GM12878 (cell line): ENCODE data around the gene ANGPTL4. TPM values are rescaled to one million over a fixed set of nuclear protein-coding genes. Genes with fewer than 3 reads are reported as not detected.

Source experiments
- ATAC-seq: fragments of 200-7000 bp; cut with Tn5 transposase; 3 replicates; pipeline ENCODE4 v1.9.1; 2020; ENCODE audit warnings: mild to moderate bottlenecking, moderate library complexity
- BruUV-seq: library from RNA; stranded (reverse); fragments of 400-500 nt; replicated peaks from 2 replicates; lab custom pipeline; 2021; lab: Mats Ljungman, UMichigan
- CTCF ChIA-PET: fragments of 300-600 bp; sonication (Branson Sonifier 250); formaldehyde crosslinking; extraction: SDS; loops from one replicate; lab custom pipeline; 2021; ENCODE audit warnings: inconsistent platforms; lab: Yijun Ruan, JAX
- POLR2A ChIA-PET: fragments of 350-600 bp; formaldehyde crosslinking; extraction: SDS; loops from one replicate; lab custom pipeline; 2021; ENCODE audit warnings: inconsistent platforms; lab: Charles Lee
- RAD21 ChIA-PET: fragments of 300-600 bp; sonication (Branson Sonifier 250); formaldehyde crosslinking; loops from one replicate; lab custom pipeline; 2023; ENCODE audit warnings: antibody characterized with exemption; ENCODE audit not compliant: unreplicated experiment; lab: Charles Lee
- SMC1A ChIA-PET: fragments of 300-600 bp; sonication (Branson Sonifier 250); formaldehyde crosslinking; loops from one replicate; lab custom pipeline; 2023; ENCODE audit not compliant: unreplicated experiment, uncharacterized antibody; lab: Charles Lee
- DNase-seq: peaks from one replicate; pipeline ENCODE4 v3.0.0-alpha.2; 2011; ENCODE audit warnings: low read depth, low spot score
- FAIRE-seq: peaks from 3 replicates; lab custom pipeline; 2011; peaks lifted over from hg19 to GRCh38; lab: Jason Lieb, UNC
- H2AFZ ChIP-seq: 2 replicates; pipeline ENCODE4 v1.6.0; 2011; ENCODE audit warnings: low read depth, low read length, control low read depth; ENCODE audit not compliant: control insufficient read depth
- H3K27ac ChIP-seq: 2 replicates; pipeline ENCODE4 v1.5.1; 2011; ENCODE audit warnings: control low read depth; ENCODE audit not compliant: control insufficient read depth, insufficient read depth
- H3K27me3 ChIP-seq, 2 experiments: replicated peaks in 1 of 2; 2 replicates each; pipeline versions ENCODE4 v1.6.0 to v1.6.1; 2011; ENCODE audit warnings: low read length in 1 of 2; ENCODE audit not compliant: control insufficient read depth in 2 of 2, insufficient read depth in 2 of 2
- H3K36me3 ChIP-seq, 2 experiments: 2 replicates each; pipeline ENCODE4 v1.5.1; 2011; ENCODE audit warnings: low read length in 1 of 2; ENCODE audit not compliant: control insufficient read depth in 2 of 2, insufficient read depth in 2 of 2
- H3K4me1 ChIP-seq: 2 replicates; pipeline ENCODE4 v1.6.1; 2011; ENCODE audit warnings: mild to moderate bottlenecking, low read length, moderate library complexity, mixed read lengths; ENCODE audit not compliant: control insufficient read depth, insufficient read depth
- H3K4me2 ChIP-seq: 2 replicates; pipeline ENCODE4 v1.6.0; 2011; ENCODE audit warnings: control low read depth; ENCODE audit not compliant: control insufficient read depth, insufficient read depth
- H3K4me3 ChIP-seq: fragments of 200-600 bp; sonication (generic); 2 replicates; pipeline ENCODE4 v1.5.1; 2016
- H3K79me2 ChIP-seq: 2 replicates; pipeline ENCODE4 v1.6.0; 2011; ENCODE audit warnings: low read length; ENCODE audit not compliant: control insufficient read depth, insufficient read depth
- H3K9ac ChIP-seq: 2 replicates; pipeline ENCODE4 v1.8.0; 2011; ENCODE audit warnings: low read length, control low read depth, mixed read lengths; ENCODE audit not compliant: control insufficient read depth, insufficient read depth
- H3K9me3 ChIP-seq: replicated peaks from 3 replicates; pipeline ENCODE4 v1.5.1; 2011; ENCODE audit warnings: mild to moderate bottlenecking, low read length; ENCODE audit not compliant: control insufficient read depth, insufficient read depth
- H4K20me1 ChIP-seq: 2 replicates; pipeline ENCODE4 v1.6.0; 2011; ENCODE audit not compliant: control insufficient read depth, insufficient read depth
- CREM ChIP-seq: IDR thresholded peaks from 2 replicates; pipeline ENCODE4 v1.6.1; 2014; ENCODE audit warnings: antibody characterized with exemption, low read depth
- E2F8 ChIP-seq: fragments of 450-650 bp; IDR thresholded peaks from 2 replicates; pipeline ENCODE4 v1.6.1; 2018; ENCODE audit warnings: mild to moderate bottlenecking, low read depth, moderate library complexity; ENCODE audit not compliant: partially characterized antibody
- FOXK2 ChIP-seq: fragments of 450-650 bp; IDR thresholded peaks from 2 replicates; pipeline ENCODE4 v1.6.1; 2017; ENCODE audit warnings: mild to moderate bottlenecking, moderate library complexity
- HSF1 ChIP-seq: fragments of 150-350 bp; IDR thresholded peaks from 2 replicates; pipeline ENCODE4 v1.6.1; 2014; ENCODE audit warnings: mild to moderate bottlenecking, low read depth, low read length
- IRF5 ChIP-seq: fragments of 450-650 bp; IDR thresholded peaks from 2 replicates; pipeline ENCODE4 v1.6.1; 2017; ENCODE audit warnings: borderline replicate concordance
- MEF2B ChIP-seq: fragments of 450-650 bp; IDR thresholded peaks from 2 replicates; pipeline ENCODE4 v1.6.1; 2018; ENCODE audit warnings: mild to moderate bottlenecking, moderate library complexity; ENCODE audit not compliant: partially characterized antibody, poor library complexity, severe bottlenecking
- POLR2A ChIP-seq: IDR thresholded peaks from 2 replicates; pipeline ENCODE4 v1.6.1; 2011; ENCODE audit warnings: low read depth, mild to moderate bottlenecking, low read length
- RAD51 ChIP-seq: fragments of 450-650 bp; IDR thresholded peaks from 2 replicates; pipeline ENCODE4 v1.6.1; 2016; ENCODE audit warnings: moderate library complexity, mild to moderate bottlenecking, inconsistent platforms
- SIN3A ChIP-seq: IDR thresholded peaks from 2 replicates; pipeline ENCODE4 v1.6.1; 2012; ENCODE audit warnings: low read depth, low read length, improper control_type of control experiment
- ZBTB33 ChIP-seq: fragments of 450-650 bp; IDR thresholded peaks from 2 replicates; pipeline ENCODE4 v1.6.1; 2017; ENCODE audit warnings: mild to moderate bottlenecking
- ZNF622 ChIP-seq: fragments of 450-650 bp; IDR thresholded peaks from 2 replicates; pipeline ENCODE4 v1.6.1; 2017; ENCODE audit warnings: mild to moderate bottlenecking, inconsistent platforms
- WGBS: methylation state at CpG from one replicate; pipeline ENCODE4 v1.1.6; 2016; ENCODE audit warnings: low lambda C conversion rate; ENCODE audit not compliant: insufficient replicate concordance, insufficient coverage; ENCODE audit errors: missing lambda C conversion rate; 5-methylcytosine and 5-hydroxymethylcytosine counted together
- in situ Hi-C: fragments of 300-500 bp; cut with MboI; formaldehyde crosslinking; loops from 9 replicates; pipeline ENCODE4 v1.14.3; 2018; ENCODE audit warnings: mixed read lengths
- intact Hi-C: fragments of 100-400 bp; cut with micrococcal nuclease; formaldehyde crosslinking; loops from one replicate; pipeline ENCODE4 v1.14.2; 2022; ENCODE audit not compliant: unreplicated experiment
- polyA plus RNA-seq, 11 experiments: library from polyadenylated mRNA; depleted of rRNA in 4 of 11; unstranded in 6 of 11; stranded (reverse) in 5 of 11; fragments of >200 nt; fragmentation: Nextera tagmentation in 4 of 11; fragmentation: Illumina TruSeq in 1 of 11; extraction: Ambion mirVana in 4 of 11; extraction: Trizol in 1 of 11; gene quantifications; 1 replicate in 1 of 11; 2 replicates in 10 of 11; pipeline versions ENCODE4 v1.2.1 to v1.2.3, GENCODE V29; 2011 to 2016; ENCODE audit warnings: inconsistent platforms in 2 of 11, missing spikeins in 2 of 11, low read depth in 1 of 11
- total RNA-seq, 4 experiments: library from RNA; depleted of rRNA in 3 of 4; stranded (reverse); fragments of >200 nt in 3 of 4; fragmentation: Illumina TruSeq in 1 of 4; extraction: Trizol in 1 of 4; gene quantifications; 2 replicates each; pipeline versions ENCODE4 v1.2.1 to v1.2.3, GENCODE V29; 2013 to 2021
- TF ChIP-seq, protein P1 (sequence below), 3 experiments: IDR thresholded peaks in 2 of 3; conservative IDR thresholded peaks in 1 of 3; 2 replicates each; pipeline ENCODE4 v1.5.1; 2011; ENCODE audit warnings: low read depth in 3 of 3, low read length in 3 of 3, mild to moderate bottlenecking in 3 of 3, control low read depth in 2 of 3, moderate library complexity in 2 of 3, inconsistent platforms in 1 of 3, mixed read lengths in 1 of 3; ENCODE audit not compliant: control insufficient read depth in 2 of 3, insufficient read depth in 1 of 3; ENCODE audit errors: extremely low read depth in 1 of 3

Gene ANGPTL4
- total and polyA plus RNA-seq, 10 of the 15 experiments (the other 5 are each of a cell fraction or from before 2014, with no cell fraction given) = 0.45 TPM; not detected in 9

DNA sequence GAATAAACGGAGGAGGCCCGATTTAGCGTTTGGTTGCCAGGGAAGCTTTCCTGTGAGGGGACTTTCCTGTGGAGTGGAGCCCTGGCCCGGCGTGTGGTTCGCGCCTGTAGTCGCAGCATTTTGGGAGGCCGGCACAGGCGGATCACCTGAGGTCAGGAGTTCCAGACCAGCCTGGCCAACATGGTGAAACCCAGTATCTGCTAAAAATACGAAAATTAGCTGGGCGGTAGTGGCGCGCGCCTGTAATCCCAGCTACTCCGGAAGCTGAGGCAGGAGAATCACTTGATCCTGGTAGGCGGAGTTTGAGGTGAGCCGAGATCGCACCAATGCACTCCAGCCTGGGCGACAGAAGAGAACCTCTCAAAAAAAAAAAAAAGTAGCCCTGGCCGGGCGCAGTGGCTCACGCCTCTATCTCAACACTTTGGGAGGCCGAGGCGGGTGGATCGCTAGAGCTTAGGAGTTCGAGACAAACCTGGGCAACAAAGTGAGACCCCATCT, 27.8 kb upstream of the ANGPTL4 start:
- Histone ChIP-seq H3K79me2 (no peaks in the 10 kb centered on the region), H4K20me1 (no peaks in the 10 kb centered on the region), H3K27ac (no peak overlapping the region), H3K4me3 (no peak overlapping the region), H3K9me3 (no peaks in the 10 kb centered on the region), H3K27me3 (peaks cover 2 to 5% of the 10 kb centered on the region in 2 experiments; a peak in 3 of 4 replicates), H3K36me3 (no peaks in the 10 kb centered on the region), H3K9ac (no peak overlapping the region), H2AFZ (peak overlapping the region; percentile 15; the same call in 1 of the 2 replicates), H3K4me2 (peak overlapping the region; percentile 50), H3K4me1 (peaks cover 2% of the 10 kb centered on the region; the same call in 1 of the 2 replicates)
- no peak for DNase-seq
- in situ Hi-C loops (no loop called here), intact Hi-C loops (no loop called here)
- ATAC-seq = no peak
- no peak for FAIRE-seq
- BruUV-seq = no TSS peak
- ChIA-PET RAD21 (no interaction called here), SMC1A (interaction anchor here (1.4 kb wide), 1 partner anchor 12 kb away, joined by 3 read pairs; no protein-coding TSS in a partner anchor), POLR2A (no interaction called here), CTCF (interaction anchor here (0.9 to 1.3 kb wide), 2 partner anchors 12 to 13 kb away, joined by 3 to 4 read pairs; no protein-coding TSS in a partner anchor)
- WGBS = 2% methylated on average over 27 of the region's 27 CpGs
- no peak for TF ChIP-seq ZBTB33
- no peak for TF ChIP-seq MEF2B
- no peak for TF ChIP-seq ZNF622
- no peak for TF ChIP-seq RAD51
- no peak for TF ChIP-seq HSF1
- no peak for TF ChIP-seq CREM
- TF ChIP-seq IRF5 = no peak
- TF ChIP-seq, protein P1, sequence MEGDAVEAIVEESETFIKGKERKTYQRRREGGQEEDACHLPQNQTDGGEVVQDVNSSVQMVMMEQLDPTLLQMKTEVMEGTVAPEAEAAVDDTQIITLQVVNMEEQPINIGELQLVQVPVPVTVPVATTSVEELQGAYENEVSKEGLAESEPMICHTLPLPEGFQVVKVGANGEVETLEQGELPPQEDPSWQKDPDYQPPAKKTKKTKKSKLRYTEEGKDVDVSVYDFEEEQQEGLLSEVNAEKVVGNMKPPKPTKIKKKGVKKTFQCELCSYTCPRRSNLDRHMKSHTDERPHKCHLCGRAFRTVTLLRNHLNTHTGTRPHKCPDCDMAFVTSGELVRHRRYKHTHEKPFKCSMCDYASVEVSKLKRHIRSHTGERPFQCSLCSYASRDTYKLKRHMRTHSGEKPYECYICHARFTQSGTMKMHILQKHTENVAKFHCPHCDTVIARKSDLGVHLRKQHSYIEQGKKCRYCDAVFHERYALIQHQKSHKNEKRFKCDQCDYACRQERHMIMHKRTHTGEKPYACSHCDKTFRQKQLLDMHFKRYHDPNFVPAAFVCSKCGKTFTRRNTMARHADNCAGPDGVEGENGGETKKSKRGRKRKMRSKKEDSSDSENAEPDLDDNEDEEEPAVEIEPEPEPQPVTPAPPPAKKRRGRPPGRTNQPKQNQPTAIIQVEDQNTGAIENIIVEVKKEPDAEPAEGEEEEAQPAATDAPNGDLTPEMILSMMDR (IDR thresholded peaks at IDR 0.05 in 2 of 3, conservative IDR thresholded peaks at IDR 0.05 in 1 of 3; ENCODE audit: control insufficient read depth in 2 of 3, extremely low read depth in 1 of 3, insufficient read depth in 1 of 3, low read depth in 3 of 3, low read length in 3 of 3) = no peak
- no peak for TF ChIP-seq POLR2A
- TF ChIP-seq SIN3A = no peak
- no peak for TF ChIP-seq E2F8
- no peak for TF ChIP-seq FOXK2
